H1 (cell line): ENCODE data around the gene SLC19A3. TPM values are rescaled to one million over a fixed set of nuclear protein-coding genes. Genes with fewer than 3 reads are reported as not detected.

Source experiments
- BRCA1 ChIP-seq: IDR thresholded peaks from 2 replicates; pipeline ENCODE4 v1.6.1; 2012; ENCODE audit warnings: low read depth, low read length, improper control_type of control experiment
- KDM4A ChIP-seq: IDR thresholded peaks from one replicate; pipeline ENCODE4 v1.7.1; 2012; ENCODE audit warnings: low read depth, mild to moderate bottlenecking, moderate library complexity, low read length, inconsistent platforms; ENCODE audit not compliant: severe bottlenecking
- POLR2AphosphoS5 ChIP-seq: IDR thresholded peaks from 2 replicates; pipeline ENCODE4 v1.6.1; 2011; ENCODE audit warnings: low read depth, low read length
- POU5F1 ChIP-seq: IDR thresholded peaks from 2 replicates; pipeline ENCODE4 v1.6.1; 2011; ENCODE audit warnings: low read depth, mild to moderate bottlenecking, low read length, moderate library complexity
- SRF ChIP-seq: IDR thresholded peaks from 2 replicates; pipeline ENCODE4 v1.6.1; 2011; ENCODE audit warnings: mild to moderate bottlenecking, low read depth, low read length, moderate library complexity
- polyA plus RNA-seq, 7 experiments: library from polyadenylated mRNA; depleted of rRNA in 3 of 7; stranded (reverse) in 5 of 7; unstranded in 2 of 7; fragments of >200 nt in 5 of 7; fragments of 200-250 nt in 2 of 7; gene quantifications; 1 replicate in 5 of 7; 2 replicates in 1 of 7; 4 replicates in 1 of 7; pipeline versions ENCODE4 v1.2.1 to v1.2.3, GENCODE V29; 2011 to 2013; ENCODE audit warnings: missing spikeins in 2 of 7, mixed read lengths in 2 of 7
- total RNA-seq: library from RNA; stranded (reverse); fragmentation: NEBNext Ultra II Directional; extraction: Animal tissue kit (Norgen Biotek cat#: 25700); gene quantifications from 2 replicates; pipeline ENCODE4 v1.2.1, GENCODE V29; 2021
- TF ChIP-seq, protein P1 (sequence below): fragments of 300-600 bp; sonication (generic); IDR thresholded peaks from 2 replicates; pipeline ENCODE4 v1.7.1; 2012; ENCODE audit warnings: low read length, moderate library complexity, mild to moderate bottlenecking, inconsistent platforms; ENCODE audit not compliant: insufficient replicate concordance

SLC19A3 gene
- total and polyA plus RNA-seq, 2 of the 8 experiments (the other 6 are each of a cell fraction or from before 2014, with no cell fraction given): 7.0 to 9.8 TPM

DNA sequence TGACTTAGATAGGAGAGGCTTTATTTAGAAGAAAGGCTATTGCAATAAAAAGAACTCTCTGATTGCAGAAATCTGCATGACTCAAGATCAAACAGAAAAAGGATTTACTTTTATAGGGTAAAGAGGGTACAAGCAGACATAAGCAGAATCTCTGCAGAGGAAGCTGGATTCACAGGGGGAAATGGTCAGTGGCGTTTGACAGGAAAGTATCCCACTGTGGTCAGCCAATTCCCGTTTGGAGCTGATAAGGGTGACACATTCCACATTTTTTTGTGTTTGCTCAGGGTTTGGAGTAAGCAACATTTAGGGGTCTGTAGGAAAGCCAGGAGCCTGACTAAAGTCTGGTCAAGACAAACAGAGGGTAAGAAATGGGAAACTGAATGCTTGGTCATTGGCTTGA lies 75.2 kb downstream of the SLC19A3 start (continued):
- TF ChIP-seq, protein P1, sequence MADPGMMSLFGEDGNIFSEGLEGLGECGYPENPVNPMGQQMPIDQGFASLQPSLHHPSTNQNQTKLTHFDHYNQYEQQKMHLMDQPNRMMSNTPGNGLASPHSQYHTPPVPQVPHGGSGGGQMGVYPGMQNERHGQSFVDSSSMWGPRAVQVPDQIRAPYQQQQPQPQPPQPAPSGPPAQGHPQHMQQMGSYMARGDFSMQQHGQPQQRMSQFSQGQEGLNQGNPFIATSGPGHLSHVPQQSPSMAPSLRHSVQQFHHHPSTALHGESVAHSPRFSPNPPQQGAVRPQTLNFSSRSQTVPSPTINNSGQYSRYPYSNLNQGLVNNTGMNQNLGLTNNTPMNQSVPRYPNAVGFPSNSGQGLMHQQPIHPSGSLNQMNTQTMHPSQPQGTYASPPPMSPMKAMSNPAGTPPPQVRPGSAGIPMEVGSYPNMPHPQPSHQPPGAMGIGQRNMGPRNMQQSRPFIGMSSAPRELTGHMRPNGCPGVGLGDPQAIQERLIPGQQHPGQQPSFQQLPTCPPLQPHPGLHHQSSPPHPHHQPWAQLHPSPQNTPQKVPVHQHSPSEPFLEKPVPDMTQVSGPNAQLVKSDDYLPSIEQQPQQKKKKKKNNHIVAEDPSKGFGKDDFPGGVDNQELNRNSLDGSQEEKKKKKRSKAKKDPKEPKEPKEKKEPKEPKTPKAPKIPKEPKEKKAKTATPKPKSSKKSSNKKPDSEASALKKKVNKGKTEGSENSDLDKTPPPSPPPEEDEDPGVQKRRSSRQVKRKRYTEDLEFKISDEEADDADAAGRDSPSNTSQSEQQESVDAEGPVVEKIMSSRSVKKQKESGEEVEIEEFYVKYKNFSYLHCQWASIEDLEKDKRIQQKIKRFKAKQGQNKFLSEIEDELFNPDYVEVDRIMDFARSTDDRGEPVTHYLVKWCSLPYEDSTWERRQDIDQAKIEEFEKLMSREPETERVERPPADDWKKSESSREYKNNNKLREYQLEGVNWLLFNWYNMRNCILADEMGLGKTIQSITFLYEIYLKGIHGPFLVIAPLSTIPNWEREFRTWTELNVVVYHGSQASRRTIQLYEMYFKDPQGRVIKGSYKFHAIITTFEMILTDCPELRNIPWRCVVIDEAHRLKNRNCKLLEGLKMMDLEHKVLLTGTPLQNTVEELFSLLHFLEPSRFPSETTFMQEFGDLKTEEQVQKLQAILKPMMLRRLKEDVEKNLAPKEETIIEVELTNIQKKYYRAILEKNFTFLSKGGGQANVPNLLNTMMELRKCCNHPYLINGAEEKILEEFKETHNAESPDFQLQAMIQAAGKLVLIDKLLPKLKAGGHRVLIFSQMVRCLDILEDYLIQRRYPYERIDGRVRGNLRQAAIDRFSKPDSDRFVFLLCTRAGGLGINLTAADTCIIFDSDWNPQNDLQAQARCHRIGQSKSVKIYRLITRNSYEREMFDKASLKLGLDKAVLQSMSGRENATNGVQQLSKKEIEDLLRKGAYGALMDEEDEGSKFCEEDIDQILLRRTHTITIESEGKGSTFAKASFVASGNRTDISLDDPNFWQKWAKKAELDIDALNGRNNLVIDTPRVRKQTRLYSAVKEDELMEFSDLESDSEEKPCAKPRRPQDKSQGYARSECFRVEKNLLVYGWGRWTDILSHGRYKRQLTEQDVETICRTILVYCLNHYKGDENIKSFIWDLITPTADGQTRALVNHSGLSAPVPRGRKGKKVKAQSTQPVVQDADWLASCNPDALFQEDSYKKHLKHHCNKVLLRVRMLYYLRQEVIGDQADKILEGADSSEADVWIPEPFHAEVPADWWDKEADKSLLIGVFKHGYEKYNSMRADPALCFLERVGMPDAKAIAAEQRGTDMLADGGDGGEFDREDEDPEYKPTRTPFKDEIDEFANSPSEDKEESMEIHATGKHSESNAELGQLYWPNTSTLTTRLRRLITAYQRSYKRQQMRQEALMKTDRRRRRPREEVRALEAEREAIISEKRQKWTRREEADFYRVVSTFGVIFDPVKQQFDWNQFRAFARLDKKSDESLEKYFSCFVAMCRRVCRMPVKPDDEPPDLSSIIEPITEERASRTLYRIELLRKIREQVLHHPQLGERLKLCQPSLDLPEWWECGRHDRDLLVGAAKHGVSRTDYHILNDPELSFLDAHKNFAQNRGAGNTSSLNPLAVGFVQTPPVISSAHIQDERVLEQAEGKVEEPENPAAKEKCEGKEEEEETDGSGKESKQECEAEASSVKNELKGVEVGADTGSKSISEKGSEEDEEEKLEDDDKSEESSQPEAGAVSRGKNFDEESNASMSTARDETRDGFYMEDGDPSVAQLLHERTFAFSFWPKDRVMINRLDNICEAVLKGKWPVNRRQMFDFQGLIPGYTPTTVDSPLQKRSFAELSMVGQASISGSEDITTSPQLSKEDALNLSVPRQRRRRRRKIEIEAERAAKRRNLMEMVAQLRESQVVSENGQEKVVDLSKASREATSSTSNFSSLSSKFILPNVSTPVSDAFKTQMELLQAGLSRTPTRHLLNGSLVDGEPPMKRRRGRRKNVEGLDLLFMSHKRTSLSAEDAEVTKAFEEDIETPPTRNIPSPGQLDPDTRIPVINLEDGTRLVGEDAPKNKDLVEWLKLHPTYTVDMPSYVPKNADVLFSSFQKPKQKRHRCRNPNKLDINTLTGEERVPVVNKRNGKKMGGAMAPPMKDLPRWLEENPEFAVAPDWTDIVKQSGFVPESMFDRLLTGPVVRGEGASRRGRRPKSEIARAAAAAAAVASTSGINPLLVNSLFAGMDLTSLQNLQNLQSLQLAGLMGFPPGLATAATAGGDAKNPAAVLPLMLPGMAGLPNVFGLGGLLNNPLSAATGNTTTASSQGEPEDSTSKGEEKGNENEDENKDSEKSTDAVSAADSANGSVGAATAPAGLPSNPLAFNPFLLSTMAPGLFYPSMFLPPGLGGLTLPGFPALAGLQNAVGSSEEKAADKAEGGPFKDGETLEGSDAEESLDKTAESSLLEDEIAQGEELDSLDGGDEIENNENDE: no peak
- TF ChIP-seq POU5F1: no peak
- TF ChIP-seq BRCA1: no peak
- TF ChIP-seq POLR2AphosphoS5: no peak
- no peak for TF ChIP-seq KDM4A
- TF ChIP-seq SRF: no peak
